HG02885 (cell line): Measurements from ENCODE around the gene MRPS11.
"Not testable (repeated sequence)": the region's sequence is repeated elsewhere in the genome, so short reads cannot be mapped to it uniquely, and the experiment has no call there.

Experiments
- ATAC-seq: cut with Tn5 transposase; IDR thresholded peaks from one replicate; pipeline ENCODE4 v1.9.1; 2021; ENCODE audit warnings: mild to moderate bottlenecking; ENCODE audit not compliant: unreplicated experiment, poor library complexity

Gene MRPS11

DNA sequence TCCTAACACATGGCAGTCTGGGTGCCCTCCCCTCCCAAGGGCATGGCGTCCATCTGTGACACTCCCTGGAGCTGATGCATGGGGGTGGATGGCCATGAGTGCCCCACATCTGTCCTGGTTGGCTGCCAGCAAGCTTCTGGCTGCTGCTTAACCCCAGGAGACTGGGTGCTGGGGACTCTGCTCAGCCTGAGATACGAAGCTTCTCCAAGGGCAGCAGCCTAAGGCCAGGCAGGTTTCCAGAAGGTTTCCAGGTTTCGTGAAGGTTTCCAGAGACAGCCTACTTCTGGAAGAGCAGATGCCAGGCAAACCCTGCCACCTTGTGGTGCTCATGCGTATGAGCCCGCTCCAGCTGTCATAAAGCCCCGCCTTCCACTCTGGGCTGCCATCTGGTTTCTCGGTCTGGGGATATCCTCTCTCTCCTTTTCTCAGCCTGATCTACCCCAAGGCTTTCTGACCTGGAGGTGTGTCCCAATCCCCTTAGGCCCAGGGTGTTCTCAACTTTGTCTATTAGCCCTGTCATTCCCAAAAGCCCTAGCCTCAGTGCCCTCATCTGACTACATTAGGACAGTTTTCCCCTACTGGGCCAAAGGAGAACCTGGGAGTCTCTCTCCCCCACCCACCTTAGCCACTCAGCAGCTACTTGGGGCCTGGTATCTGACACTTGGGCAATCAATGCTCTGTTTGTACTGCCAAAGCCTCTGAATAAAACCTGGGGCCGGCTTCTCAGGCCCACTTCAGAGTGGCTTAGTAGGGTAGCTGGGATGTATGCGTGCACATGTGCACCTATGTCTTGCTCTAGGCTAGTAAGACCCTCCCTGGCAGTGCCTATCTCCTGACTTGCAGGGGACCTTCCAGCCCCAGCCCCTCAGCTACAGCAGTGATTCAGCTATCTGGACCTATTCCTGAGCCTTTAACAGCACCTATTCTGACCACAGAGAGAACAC, 12.4 kb upstream of the MRPS11 start:
- peak; percentile 85 for ATAC-seq

DNA sequence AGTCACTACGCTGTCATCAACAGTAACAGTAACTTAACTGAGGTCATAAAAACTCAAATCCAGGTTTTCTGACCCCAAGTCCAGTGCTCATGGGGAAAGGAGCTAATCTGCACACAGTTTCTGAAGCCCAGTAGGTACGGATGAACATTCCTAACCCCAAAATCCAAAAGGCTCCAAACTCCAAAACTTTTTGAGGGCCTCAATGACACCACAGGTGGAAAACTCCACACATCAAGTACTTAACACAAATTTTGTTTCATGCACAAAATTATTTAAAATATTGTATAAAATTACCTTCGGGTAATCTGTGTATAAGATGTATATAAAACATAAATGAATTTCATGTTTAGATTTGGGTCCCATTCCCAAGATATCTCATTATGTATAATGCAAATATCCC, 10.8 kb upstream of the MRPS11 start:
- ATAC-seq, result no peak

DNA sequence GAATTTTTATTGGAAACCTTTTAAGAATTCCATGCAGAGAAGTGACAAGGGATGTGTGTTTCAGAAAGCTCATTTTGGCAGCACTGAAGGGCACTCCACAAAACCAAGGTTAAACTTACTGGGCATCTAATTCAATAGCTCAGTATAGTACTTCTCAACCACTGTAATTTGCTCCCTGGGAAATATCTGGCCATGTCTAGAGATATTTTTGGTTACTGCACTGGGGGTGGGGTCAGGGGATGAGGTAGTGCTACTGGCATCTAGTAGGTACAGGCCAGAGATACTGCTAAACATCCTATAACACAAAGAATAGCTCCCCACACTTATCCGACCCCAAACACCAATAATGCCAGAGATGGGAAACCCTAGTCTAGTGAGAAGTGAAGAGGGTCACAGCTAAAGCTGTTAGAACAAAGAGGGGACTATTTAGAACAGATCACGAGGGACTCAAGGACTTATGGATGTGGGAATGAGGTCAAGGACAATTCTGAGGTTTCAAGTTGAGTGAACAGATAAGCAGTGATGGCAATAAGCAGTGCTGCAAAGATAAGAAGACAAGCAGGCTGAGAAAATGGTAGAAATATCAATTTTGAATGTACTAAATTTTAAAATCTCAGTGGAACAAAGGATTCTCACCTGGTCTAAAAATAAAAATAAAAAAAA, 3.5 kb upstream of the MRPS11 start:
- no peak for ATAC-seq

DNA sequence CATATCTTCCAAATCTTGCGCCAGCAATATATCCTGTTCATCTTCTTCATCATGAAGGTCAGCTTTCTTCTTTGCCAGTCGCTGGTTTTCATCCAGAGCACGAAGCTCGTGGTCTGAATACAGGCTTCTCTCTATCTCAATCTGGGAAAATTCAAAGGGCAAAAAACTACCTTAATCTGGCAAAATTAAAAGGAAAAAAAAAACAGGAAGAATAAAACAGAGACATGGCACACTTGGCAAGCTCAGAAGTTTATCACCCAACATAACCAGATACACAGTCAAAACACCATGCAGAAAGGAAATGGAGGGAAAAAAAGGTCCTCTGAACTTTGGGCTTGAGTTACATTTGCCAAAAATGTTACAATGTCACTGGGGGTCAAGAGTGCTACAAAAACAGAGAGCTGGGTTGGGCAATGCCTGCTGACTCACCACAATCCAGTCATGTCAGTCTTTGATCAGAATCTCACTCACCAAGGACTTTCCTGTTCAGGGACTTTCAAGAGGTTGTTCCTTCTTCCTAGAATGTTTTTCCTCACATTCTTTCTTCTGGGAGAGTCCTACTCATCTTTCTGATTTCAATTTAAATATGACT, 1.8 kb upstream of the MRPS11 start:
- ATAC-seq, result no peak

DNA sequence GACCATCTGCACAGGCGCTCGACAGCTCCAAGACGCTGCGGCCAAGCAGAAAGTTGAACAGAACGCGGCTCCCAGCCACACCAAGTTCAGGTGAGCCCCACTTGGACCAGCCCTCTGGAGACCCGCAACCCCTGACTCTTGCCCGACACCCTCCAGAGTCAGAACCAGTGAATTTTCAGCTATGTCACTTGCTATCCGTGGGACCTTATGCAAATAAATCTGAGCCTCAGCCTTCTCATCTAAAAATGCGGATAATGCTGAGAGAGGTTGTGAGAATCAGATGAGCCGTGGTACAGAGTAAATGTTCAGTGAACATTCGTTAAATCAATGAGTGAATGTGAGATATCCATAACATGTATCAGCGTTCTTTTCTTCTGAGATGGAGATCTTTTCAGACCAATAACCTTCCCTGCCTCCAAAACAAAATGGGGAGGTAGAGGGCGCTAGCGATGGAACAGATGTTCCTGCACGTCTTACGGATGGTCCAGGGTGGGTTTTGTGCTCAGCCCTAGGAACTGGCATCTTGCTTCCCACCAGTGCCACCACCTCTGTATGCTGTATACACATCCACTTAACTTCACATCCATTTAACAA, 524 bp downstream of the MRPS11 start:
- ATAC-seq, result no peak

DNA sequence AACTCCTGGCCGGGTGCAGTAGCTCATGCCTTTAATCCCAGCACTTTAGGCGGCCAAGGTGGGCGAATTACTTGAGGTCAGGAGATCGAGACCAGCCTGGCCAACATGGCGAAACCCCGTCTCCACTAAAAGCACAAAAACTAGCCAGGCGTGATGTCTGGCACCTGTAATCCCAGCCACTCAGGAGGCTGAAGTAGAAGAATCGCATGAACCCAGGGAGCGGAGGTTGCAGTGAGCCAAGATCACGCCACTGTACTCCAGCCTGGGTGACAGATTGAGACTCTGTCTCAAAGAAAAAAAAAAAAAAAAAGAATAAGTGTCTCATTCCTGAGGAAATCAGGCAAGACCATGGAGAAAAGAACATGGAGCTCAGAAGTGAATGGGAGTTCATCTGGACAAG, 1.2 kb downstream of the MRPS11 start:
- ATAC-seq, result not testable (repeated sequence)

DNA sequence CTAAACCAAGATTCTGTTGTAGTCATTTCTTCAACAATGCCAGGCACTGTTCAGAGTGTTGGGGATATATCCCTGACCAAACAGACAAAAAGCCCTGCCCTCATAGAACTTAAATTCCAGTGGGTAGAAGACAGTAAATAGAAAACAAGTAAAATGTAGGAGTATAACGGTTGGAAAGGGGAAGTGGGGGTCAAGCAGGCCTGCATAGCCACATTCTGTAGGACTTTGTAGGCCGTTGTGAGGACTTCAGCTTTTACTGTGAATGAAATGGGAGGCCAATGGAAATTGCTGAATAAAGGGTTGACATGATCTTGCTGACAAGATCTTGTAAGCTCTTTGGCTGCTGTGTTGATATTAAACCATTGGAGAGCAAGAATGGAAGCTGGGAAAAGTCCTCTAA, 1.8 kb downstream of the MRPS11 start:
- no peak for ATAC-seq

DNA sequence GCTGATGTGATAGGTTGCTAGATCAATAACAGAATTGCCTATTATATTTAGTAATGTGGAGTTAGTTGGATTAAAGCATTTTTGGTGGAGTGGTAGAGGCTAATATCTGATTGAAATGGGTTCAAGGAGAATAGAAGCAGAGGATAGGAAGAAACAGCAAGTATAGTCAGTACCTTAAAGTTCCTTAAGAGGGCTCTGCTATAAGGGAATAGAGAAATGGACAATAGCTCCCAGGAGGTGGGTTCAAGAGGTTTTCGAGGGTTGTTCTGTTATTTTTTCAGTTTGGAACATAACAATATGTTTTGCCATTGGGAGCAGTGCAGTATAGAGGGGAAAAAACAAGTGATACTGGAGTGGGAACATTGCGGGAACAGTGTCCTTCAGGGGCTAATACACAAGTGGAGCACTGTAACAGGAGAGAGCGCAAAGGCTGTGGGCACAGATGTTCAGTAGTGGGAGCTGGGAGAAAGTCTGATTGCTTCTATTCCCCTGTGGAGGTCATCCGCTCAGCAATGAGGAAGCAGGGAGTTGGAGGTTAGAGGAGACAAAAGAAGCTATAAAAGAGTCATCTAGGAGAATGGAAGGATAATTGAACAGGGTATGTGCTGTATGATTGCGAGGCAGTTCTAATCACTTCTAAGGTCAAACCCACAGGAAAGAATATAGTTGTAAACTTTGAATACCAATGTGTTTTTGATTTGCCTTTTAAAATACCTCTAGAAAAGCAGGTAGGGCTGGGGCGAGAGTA, 3.3 kb downstream of the MRPS11 start:
- ATAC-seq, result no peak

DNA sequence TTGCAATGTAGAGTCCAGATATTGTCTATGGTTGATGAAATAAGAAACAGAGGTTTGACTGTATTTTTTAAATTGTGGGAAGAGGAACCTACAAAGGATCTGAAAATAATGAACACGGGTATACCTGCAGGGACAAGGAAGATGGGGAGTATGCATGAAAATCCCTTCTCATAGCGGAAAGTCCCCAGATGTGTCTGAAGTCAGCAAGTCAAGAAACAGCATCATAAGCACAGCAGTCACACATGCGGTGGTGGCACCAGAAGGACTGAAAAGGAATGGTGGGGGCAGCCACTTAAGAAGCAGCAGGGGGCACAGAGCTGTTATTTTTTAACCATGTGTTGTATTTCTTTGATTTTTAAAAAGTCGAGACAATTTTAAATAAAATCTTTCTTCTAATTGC, 4.7 kb downstream of the MRPS11 start:
- ATAC-seq, result no peak

DNA sequence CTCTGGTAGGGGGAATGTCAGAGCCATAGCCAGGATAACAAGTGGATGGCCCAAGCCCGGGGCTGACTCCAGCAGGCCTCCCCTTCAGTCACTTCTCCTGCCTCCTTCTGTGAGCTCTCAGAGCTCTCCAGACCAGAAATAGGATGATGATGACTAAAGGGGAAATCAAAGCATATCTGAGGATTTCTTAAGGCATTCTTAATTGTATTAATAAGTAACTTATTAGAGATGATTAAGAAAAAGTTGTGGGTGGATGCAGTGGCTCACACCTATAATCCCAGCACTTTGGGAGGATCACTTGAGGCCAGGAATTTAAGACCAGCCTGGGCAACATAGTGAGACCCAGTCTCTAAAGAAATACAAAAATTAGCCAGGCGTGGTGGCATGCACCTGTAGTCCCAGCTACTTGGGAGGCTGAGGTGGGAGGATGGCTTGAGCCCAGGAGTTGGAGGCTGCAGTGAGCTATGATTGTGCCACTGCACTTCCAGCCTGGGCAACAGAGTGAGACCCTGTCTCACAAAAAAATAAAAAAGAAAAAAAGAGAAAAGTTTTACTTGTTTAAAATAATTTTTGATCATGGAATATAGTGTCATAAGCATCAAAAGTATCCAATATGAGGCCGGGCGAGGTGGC, 6.3 kb downstream of the MRPS11 start:
- ATAC-seq, result not testable (repeated sequence)

DNA sequence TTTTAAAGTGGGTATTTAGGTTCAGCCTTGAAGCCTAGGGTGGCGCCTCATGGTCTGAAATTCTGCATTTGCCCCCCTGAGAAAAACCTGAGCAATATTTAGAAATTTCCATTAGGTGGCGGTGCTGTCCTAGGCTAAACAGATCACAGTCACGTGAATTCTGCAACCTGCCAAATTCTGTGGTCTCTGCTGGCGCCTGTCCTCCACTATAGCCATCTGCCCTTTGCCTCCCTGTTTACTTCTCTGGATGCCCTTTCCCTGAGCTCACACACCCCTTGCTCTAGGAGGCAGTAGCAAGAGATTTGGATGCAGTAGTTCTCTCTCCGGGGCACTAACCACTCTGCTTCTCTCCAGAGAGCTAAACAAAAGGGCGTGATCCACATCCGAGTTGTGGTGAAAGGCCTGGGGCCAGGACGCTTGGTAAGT, 9.1 kb downstream of the MRPS11 start:
- peak; percentile 54 for ATAC-seq

DNA sequence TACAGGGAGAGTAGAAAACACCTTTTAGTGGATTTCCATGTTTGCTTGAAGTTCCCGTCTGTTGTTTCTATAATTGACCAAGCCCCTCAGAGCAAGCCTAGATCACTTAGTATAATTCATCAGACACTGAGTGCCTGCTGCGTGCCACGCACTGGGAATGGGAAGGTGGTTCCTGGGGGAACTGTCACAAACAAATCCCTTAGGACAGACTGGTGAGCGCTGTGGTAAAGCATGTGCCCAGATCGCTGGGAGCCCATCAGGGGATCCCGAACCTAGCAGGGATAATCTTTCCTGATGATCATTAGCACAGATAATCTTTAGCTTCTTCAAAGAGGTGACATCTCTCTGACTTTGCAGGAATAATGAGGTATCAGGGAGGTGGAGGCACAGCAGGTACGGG, 9.6 kb downstream of the MRPS11 start:
- ATAC-seq, result no peak

DNA sequence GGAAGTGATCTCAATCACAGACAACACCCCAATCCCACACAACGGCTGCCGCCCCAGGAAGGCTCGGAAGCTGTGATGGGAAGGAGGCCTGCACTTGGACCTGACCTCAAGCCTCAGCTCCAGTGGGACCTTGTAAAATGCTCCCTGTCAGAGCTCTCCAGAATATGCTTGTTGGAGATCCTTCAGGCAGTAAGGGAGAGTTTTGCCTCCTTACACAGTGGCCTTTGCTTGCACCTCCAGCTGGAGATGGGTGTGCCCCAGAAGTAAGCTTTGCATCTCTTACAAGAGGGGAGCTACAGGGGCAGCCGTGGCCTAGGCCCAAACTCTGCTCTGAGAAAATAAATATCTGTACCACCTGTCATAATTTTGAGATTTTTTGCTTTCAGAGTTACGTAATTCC, 10.4 kb downstream of the MRPS11 start:
- ATAC-seq, result no peak

DNA sequence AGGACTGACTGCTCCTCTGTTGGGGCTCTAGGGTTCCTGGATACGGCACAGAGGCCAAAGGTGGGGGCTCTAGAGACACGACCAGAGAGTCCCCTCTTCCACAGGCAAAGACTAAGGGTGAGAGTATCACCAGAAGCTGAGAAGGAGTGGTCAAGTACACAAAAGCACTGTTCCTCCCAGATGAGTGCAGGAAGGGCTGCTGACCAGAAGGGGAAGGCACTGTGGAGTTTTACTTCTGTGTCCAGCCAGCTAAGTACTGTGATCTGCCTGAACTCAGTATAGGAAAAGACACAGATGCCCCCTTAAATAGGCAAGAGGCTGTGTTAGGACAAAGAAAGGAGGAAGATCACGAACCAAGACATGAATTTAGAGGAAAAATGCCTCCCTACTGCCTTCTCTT, 11.7 kb downstream of the MRPS11 start:
- no peak for ATAC-seq

DNA sequence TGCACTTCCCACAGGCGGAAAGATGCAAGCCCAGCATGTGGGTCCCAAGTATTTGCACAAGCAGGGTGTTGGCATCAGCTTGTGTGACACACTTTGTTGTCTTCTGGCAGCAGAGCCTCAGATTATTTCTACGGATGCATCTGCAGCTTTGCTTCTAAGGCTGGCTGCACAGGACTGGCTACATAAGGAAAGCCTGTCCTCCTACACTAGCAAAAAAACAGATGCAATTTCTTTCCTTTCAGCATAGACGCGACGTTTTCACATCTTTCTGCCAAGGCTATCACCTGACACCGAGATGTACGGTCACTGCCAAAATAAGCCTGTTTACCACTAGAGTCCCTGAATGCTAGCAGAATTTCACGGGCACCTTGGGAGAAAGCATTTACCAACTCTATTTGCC, 13.5 kb downstream of the MRPS11 start:
- ATAC-seq, result no peak

DNA sequence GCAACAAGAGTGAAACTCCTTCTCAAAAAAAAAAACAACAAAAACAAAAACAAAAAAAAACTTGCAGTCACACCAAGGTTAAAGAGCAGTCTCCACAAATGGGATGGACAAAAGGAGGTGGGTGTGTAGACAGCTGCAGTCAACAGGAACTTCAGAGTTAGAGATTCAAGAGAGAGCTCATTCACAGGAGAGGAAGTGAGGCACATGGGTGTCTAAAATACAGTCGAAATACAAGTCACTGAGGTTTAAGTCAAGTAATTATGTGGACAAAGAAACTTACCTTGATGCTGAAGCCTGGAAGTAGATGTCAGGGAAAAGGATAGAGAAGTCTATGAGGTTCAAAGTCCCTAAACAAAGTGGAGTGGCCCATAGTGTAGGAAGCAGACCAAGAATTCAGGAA, 14.8 kb downstream of the MRPS11 start:
- no peak for ATAC-seq

DNA sequence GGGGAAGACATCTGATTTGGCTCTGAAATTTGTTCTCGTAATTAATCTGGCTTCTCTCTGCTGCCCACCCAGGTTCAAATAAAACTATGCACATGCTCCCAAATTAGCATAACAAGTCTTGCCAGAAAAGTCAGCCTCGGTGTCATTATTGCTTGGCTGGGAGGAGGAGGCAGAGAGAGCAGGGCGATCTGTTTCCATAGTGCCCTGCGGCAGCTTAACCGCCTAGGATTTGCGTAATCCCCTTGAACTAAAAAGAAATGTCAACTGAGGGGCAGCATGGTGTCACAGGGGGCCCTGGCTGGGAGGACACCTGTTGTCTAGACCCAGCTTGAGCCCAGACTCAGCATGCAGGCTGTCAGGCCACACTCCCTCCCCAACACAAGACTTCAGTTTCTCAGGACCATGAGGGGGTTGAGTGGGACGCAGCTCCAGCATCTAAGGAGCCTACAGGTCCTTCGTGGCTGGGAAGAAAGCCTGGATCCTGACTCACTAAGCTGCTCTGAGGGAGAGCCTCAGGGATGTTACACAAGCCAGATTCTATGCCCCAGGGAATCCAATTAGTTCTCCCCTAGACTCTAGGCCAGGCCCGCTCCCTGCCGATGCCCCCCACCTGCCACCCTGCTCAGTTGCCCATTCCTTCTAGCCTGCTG, 17.3 kb downstream of the MRPS11 start:
- no peak for ATAC-seq

DNA sequence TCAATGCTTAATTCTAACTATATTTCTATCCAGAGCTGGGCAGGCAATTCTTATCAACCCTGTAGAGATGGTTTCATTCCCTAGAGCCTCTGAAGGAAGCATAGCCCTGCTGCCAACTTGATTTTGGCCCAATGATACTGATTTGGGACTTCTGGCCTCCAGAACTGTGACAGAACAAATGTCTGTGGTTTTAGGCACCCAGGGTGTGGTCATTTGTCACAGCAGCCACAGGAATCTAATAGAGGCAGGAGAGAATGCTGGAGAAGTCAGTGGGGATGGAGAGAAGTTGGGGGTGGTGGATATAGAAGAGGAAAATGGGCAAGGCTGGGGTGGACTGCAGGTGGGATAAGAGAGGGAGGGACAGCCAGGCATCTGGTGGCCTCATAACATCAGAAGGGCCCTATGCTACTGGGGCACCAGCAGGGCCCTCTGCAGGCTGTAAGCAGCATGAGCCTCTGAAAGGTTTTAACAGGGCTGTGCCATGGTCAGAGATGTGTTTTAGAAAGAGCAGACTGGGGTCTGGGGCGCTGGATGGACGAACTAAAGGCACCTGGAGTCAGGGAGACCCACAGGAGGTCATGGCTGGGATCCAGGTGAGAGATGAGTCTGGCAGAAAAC, 19.8 kb downstream of the MRPS11 start:
- no peak for ATAC-seq
